Transverse colon (tissue), 4 donors: ENCODE results near the gene CHCHD10. TPM values are rescaled to one million over a fixed set of nuclear protein-coding genes. Genes with fewer than 3 reads are reported as not detected.

ENCODE experiments used
- DNase-seq: peaks from one replicate; pipeline ENCODE4 v3.0.0-alpha.2; 2019
- H3K27ac ChIP-seq, 4 donors: fragments of 200-600 bp; sonication (generic); 2 replicates each; pipeline ENCODE4 v1.5.1; 2016 to 2018; ENCODE audit warnings: inconsistent platforms in 4 of 4
- H3K27me3 ChIP-seq: fragments of 200-600 bp; sonication (generic); 2 replicates; pipeline ENCODE4 v1.5.1; 2017; ENCODE audit warnings: inconsistent platforms
- H3K36me3 ChIP-seq, 4 donors: fragments of 200-600 bp; sonication (generic); 2 replicates each; pipeline ENCODE4 v1.5.1; 2017 to 2019; ENCODE audit warnings: inconsistent platforms in 4 of 4
- H3K4me1 ChIP-seq, 4 donors: fragments of 200-600 bp; sonication (generic); 2 replicates each; pipeline ENCODE4 v1.5.1; 2017 to 2020; ENCODE audit warnings: inconsistent platforms in 4 of 4
- H3K4me3 ChIP-seq, 4 donors: fragments of 200-600 bp; sonication (generic); 1 replicate in 1 of 4; 2 replicates in 3 of 4; pipeline versions ENCODE4 v1.5.1 to v1.6.1; 2017 to 2019; ENCODE audit warnings: inconsistent platforms in 4 of 4
- H3K9me3 ChIP-seq, 2 donors: fragments of 200-600 bp; sonication (generic); 2 replicates each; pipeline ENCODE4 v1.5.1; 2017 to 2019; ENCODE audit warnings: inconsistent platforms in 2 of 2
- EP300 ChIP-seq: sonication (generic); formaldehyde crosslinking; IDR thresholded peaks from one replicate; pipeline ENCODE4 v1.6.1; 2017; ENCODE audit warnings: antibody characterized with exemption, low read depth
- POLR2A ChIP-seq: fragments of 450-650 bp; IDR thresholded peaks from one replicate; pipeline ENCODE4 v1.6.1; 2016; ENCODE audit warnings: antibody characterized with exemption, mild to moderate bottlenecking, moderate library complexity
- POLR2AphosphoS5 ChIP-seq, 3 donors: sonication (generic); formaldehyde crosslinking; IDR thresholded peaks; one replicate each; pipeline ENCODE4 v1.6.1; 2016; ENCODE audit warnings: antibody characterized with exemption in 3 of 3
- WGBS, 2 donors: methylation state at CpG; one replicate each; pipeline ENCODE4 v1.1.5; 2018; ENCODE audit warnings: low coverage in 1 of 2; 5-methylcytosine and 5-hydroxymethylcytosine counted together
- in situ Hi-C, 4 donors: fragments of 200-750 bp; cut with MboI; loops; one replicate each; pipeline versions ENCODE4 v1.15.0 to v1.15.1; 2017; ENCODE audit warnings: low sequenced_read_pairs in 3 of 4, low pct_ligation_motif_present in 1 of 4, low pct_unique_long_range_greater_than_20kb in 1 of 4
- intact Hi-C: fragments of 100-400 bp; cut with DNase I; formaldehyde crosslinking; loops from one replicate; pipeline ENCODE4 v1.15.1; 2023; ENCODE audit warnings: low total_unique reads
- total RNA-seq, 4 donors: library from RNA; depleted of rRNA; stranded (reverse); fragments of >200 nt; gene quantifications; one replicate each; pipeline ENCODE4 v1.1.0, GENCODE V29; 2016
- TF ChIP-seq, protein P1 (sequence below), 5 experiments: fragments of 200-600 bp in 3 of 5; fragments of 450-650 bp in 2 of 5; sonication (generic) in 3 of 5; IDR thresholded peaks; 1 replicate in 2 of 5; 2 replicates in 3 of 5; pipeline ENCODE4 v1.5.1; 2016 to 2017; ENCODE audit warnings: antibody characterized with exemption in 5 of 5, inconsistent platforms in 3 of 5, mild to moderate bottlenecking in 2 of 5, moderate library complexity in 1 of 5

Gene CHCHD10
- total RNA-seq, 4 donors from 2014 or later, result 15.3 to 80.1 (median 50.8) TPM

DNA sequence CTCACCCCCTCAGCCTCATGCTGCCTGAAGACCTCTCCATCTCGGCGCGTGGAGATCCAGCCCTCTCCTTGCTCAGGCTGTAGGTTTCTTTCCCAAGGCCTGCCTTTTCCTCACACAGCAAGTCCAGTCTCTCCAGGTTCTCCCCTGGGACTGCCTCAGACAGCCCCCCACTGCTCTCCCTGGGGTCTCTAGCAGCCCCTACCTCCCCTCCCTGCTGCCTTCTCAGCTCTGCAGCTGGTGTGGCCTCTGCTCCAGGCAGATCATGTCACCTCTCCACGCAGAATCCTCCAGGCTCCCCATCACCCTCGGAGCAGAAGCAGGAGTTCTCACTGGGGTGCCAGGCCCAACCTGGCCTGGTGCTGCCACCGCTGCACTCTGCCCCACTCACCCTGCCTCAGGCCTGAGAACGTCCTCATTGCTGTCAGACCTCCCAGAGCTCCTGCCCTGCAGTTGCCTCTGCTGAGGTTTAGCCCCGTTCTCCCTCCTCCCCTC lies 34.2 kb upstream of the CHCHD10 start:
- no peak for DNase-seq
- no peaks in the 10 kb centered on the region for H3K9me3 ChIP-seq
- no peaks in the 10 kb centered on the region for H3K27me3 ChIP-seq
- TF ChIP-seq EP300 (no peak), POLR2A (no peak), POLR2AphosphoS5 (IDR thresholded peaks at IDR 0.05) (no peak)
- TF ChIP-seq, protein P1, sequence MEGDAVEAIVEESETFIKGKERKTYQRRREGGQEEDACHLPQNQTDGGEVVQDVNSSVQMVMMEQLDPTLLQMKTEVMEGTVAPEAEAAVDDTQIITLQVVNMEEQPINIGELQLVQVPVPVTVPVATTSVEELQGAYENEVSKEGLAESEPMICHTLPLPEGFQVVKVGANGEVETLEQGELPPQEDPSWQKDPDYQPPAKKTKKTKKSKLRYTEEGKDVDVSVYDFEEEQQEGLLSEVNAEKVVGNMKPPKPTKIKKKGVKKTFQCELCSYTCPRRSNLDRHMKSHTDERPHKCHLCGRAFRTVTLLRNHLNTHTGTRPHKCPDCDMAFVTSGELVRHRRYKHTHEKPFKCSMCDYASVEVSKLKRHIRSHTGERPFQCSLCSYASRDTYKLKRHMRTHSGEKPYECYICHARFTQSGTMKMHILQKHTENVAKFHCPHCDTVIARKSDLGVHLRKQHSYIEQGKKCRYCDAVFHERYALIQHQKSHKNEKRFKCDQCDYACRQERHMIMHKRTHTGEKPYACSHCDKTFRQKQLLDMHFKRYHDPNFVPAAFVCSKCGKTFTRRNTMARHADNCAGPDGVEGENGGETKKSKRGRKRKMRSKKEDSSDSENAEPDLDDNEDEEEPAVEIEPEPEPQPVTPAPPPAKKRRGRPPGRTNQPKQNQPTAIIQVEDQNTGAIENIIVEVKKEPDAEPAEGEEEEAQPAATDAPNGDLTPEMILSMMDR (IDR thresholded peaks at IDR 0.05), result no peak
- no peak overlapping the region for H3K27ac ChIP-seq
- H3K36me3 ChIP-seq, result peaks cover 0 to 59% (median 26%) of the 10 kb centered on the region in 4 donors
- no peaks in the 10 kb centered on the region for H3K4me1 ChIP-seq
- in situ Hi-C loops, result no loop called here
- WGBS, 2 donors, result 96% methylated on average over 8 of the region's 8 CpGs; no CpG with 5 or more reads in 1 of the 2 donors
- H3K4me3 ChIP-seq, result no peak overlapping the region
- intact Hi-C loops, result no loop called here

DNA sequence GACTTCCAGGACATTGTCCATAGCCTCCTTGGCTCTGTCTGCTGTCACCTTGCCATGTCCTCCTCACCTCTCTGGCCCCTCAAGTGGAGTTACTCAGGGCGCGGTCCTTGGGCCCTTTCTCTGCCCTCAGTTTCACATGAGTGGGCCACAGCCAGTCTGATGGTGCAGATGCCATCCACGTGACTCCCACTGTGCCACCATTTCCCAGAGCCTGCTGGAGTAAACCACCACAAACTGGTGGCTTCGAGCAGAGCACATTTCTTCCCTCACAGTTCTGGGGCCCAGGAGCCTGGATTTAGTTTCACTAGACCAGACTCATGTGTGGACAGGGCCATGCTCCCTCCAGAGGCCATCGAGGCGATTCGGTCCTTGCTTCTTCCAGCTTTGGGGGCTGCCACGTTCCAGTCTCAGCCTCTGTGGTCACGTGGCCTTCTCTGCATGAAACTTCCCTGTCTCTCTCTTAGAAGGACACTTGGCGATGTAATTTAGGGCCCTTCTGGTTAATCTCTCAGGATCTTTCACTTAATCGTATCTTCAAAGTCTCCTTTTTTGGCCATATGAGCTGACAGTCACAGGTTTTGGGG lies 33.6 kb upstream of the CHCHD10 start:
- Histone ChIP-seq H3K4me3 (no peak overlapping the region), H3K4me1 (no peaks in the 10 kb centered on the region), H3K9me3 (no peaks in the 10 kb centered on the region), H3K27ac (no peak overlapping the region), H3K27me3 (no peaks in the 10 kb centered on the region), H3K36me3 (peaks cover 0 to 59% (median 28%) of the 10 kb centered on the region in 4 donors)
- 80 to 95% methylated on average over 2 to 11 of the region's 11 CpGs for WGBS, 2 donors
- in situ Hi-C loops, result no loop called here
- TF ChIP-seq POLR2A (no peak), EP300 (no peak), POLR2AphosphoS5 (IDR thresholded peaks at IDR 0.05) (no peak)
- TF ChIP-seq, protein P1 (IDR thresholded peaks at IDR 0.05), result no peak
- intact Hi-C loops, result no loop called here
- no peak for DNase-seq

DNA sequence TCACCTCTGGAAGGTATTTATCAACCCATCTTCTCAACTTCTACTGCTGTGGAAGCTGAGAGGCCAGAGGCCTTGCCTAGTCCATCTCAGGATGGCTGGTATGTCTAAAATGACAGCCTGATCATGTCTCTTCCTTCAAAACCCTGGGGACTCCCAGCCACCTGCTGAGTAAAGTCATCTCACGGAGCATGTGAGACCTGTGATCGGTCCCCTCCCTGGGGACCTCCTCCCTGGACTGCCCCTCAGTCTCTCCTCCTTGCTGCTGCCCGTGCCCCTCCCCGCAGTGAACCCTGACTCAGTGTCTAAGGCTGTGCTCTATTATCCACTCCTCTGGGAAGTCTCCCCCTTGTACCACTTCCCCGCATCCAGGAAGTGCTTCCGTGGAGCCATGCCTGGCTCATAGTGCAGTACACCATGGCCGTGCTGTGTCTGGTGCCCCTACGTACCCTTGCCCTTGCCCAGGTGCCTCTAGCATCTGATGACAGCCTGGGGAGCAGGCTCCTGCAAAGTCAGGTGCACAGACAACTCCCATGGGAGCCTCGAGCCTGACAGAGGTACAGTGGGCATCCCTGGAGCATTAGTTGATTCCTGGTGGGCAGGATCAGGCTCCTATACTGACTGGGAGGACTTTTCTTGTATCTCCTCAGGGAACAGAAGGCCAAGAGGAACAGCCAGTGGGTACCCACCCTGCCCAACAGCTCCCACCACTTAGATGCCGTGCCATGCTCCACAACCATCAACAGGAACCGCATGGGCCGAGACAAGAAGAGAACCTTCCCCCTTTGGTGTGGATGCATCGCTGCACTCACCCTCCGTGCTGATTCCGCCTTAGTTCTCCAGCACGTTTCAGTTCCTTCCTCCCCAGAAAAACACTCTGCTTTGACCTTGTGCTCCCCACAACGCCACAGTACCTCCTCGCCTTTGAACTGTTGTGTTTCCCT lies 32.8 kb upstream of the CHCHD10 start:
- no peak overlapping the region for H3K27ac ChIP-seq
- TF ChIP-seq, protein P1 (IDR thresholded peaks at IDR 0.05), result no peak
- TF ChIP-seq POLR2A (no peak), POLR2AphosphoS5 (IDR thresholded peaks at IDR 0.05) (no peak), EP300 (no peak)
- no peaks in the 10 kb centered on the region for H3K27me3 ChIP-seq
- in situ Hi-C loops (no loop called here), intact Hi-C loops (no loop called here)
- WGBS, 2 donors, result 86% methylated on average over 18 of the region's 18 CpGs; no CpG with 5 or more reads in 1 of the 2 donors
- H3K4me3 ChIP-seq, result no peak overlapping the region
- no peaks in the 10 kb centered on the region for H3K9me3 ChIP-seq
- DNase-seq, result no peak
- no peaks in the 10 kb centered on the region for H3K4me1 ChIP-seq
- peaks cover 0 to 52% (median 25%) of the 10 kb centered on the region in 4 donors for H3K36me3 ChIP-seq

DNA sequence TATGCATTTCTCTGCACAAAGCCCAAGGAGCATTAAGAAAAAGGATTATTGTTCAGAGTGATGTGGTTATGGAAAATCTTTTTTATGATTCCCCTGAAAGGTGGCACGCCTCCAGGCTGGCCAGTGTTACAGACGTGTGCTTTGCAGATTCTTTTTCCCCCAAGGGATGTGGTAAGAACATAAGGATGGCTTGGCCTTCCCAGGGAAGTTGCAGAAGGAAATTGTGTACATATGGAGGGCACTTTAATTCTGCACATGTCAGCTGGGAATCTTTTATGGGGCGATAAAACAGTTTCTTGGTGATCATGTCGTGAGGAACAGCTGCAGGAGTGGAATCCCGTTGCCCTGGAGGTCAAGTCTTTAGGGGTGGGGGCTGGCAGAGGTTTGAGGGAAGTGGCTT lies 28.7 kb upstream of the CHCHD10 start:
- intact Hi-C loops, result no loop called here
- TF ChIP-seq EP300 (no peak), POLR2AphosphoS5 (IDR thresholded peaks at IDR 0.05) (no peak), POLR2A (no peak)
- TF ChIP-seq, protein P1 (IDR thresholded peaks at IDR 0.05), result no peak
- Histone ChIP-seq H3K9me3 (no peaks in the 10 kb centered on the region), H3K27me3 (no peaks in the 10 kb centered on the region), H3K27ac (no peak overlapping the region), H3K4me3 (no peak overlapping the region), H3K4me1 (peaks cover 0 to 10% (median 5%) of the 10 kb centered on the region in 4 donors), H3K36me3 (peaks cover 0 to 42% (median 15%) of the 10 kb centered on the region in 4 donors)
- no peak for DNase-seq
- WGBS, 2 donors, result 50 to 54% methylated on average over 2 to 5 of the region's 5 CpGs
- in situ Hi-C loops, result no loop called here
